ENCODE results near the gene NEU2.

GRCh38 chr2:233062451-233062850 lies 30.0 kb downstream of the NEU2 start:
- TF ChIP-seq CTCF (CRISPR knock-in tag; IDR thresholded peaks at IDR 0.05) (no peak), USF2 (IDR thresholded peaks at IDR 0.05; ENCODE audit: low read depth, low read length) (no peak), USF2 (CRISPR knock-in tag; IDR thresholded peaks at IDR 0.05; ENCODE audit: borderline replicate concordance) (no peak), ZNF7 (CRISPR knock-in tag; IDR thresholded peaks at IDR 0.05) (no peak), GATAD1 (CRISPR knock-in tag; IDR thresholded peaks at IDR 0.05) (no peak), ZNF207 (IDR thresholded peaks at IDR 0.05; ENCODE audit: borderline replicate concordance) (no peak), ZNF879 (CRISPR knock-in tag; IDR thresholded peaks at IDR 0.05) (no peak), RXRB (CRISPR knock-in tag; IDR thresholded peaks at IDR 0.05; ENCODE audit: borderline replicate concordance) (no peak), TRIM24 (CRISPR knock-in tag; IDR thresholded peaks at IDR 0.05) (no peak)

All from HepG2 (cell line).